GM13977 (cell line): ENCODE measurements around the gene DNAJC6.

Experiments used
- DNase-seq: peaks from one replicate; pipeline ENCODE4 v3.0.0; 2012; ENCODE audit warnings: low spot score
- CTCF ChIP-seq: IDR thresholded peaks from 2 replicates; pipeline ENCODE4 v1.5.1; 2012; ENCODE audit warnings: mild to moderate bottlenecking, control low read depth; ENCODE audit not compliant: insufficient read depth; ENCODE audit errors: extremely low read depth, missing control alignments
- in situ Hi-C: fragments of 300-500 bp; cut with MboI; formaldehyde crosslinking; loops from one replicate; pipeline ENCODE4 v1.12.0; 2022; ENCODE audit warnings: low sequenced_read_pairs, low pct_unique_long_range_greater_than_20kb, mixed read lengths, inconsistent platforms; ENCODE audit not compliant: unreplicated experiment

DNAJC6 gene

GRCh38 chr1:65435987-65436386 is 126.6 kb downstream of the DNAJC6 start:
- in situ Hi-C loops: no loop called here
- TF ChIP-seq CTCF: no peak

GRCh38 chr1:65437616-65438015 is 128.3 kb downstream of the DNAJC6 start:
- in situ Hi-C loops: no loop called here

More at GRCh38 chr1:65435987-65436386, 126.6 kb downstream of the DNAJC6 start:
- no peak for DNase-seq

GRCh38 chr1:65440322-65440900 is 131.1 kb downstream of the DNAJC6 start:
- in situ Hi-C loops: no loop called here
- TF ChIP-seq CTCF: no peak
- no peak for DNase-seq

More at GRCh38 chr1:65437616-65438015, 128.3 kb downstream of the DNAJC6 start:
- no peak for DNase-seq
- no peak for TF ChIP-seq CTCF

- DNase-seq: no peak
- no peak for TF ChIP-seq CTCF
- in situ Hi-C loops: no loop called here
Measured at GRCh38 chr1:65440915-65441314, 131.6 kb downstream of the DNAJC6 start.

- in situ Hi-C loops: no loop called here
- TF ChIP-seq CTCF: no peak
- DNase-seq: no peak
Measured at GRCh38 chr1:65441464-65441863, 132.1 kb downstream of the DNAJC6 start.

GRCh38 chr1:65442442-65442841 is 133.1 kb downstream of the DNAJC6 start:
- TF ChIP-seq CTCF: no peak
- DNase-seq: no peak
- in situ Hi-C loops: no loop called here

- DNase-seq: no peak
- TF ChIP-seq CTCF: no peak
- in situ Hi-C loops: no loop called here
Measured at GRCh38 chr1:65443647-65444046, 134.3 kb downstream of the DNAJC6 start.
